Endothelial cell of umbilical vein (primary cell): ENCODE measurements around the gene COX7B2.

ENCODE experiments used
- CTCF ChIP-seq, 2 donors: IDR thresholded peaks; 1 replicate in 1 of 2; 2 replicates in 1 of 2; pipeline ENCODE4 v1.5.1; 2011; ENCODE audit warnings: low read length in 2 of 2, mild to moderate bottlenecking in 2 of 2, moderate library complexity in 2 of 2, control low read depth in 1 of 2, inconsistent platforms in 1 of 2, low read depth in 1 of 2; ENCODE audit not compliant: insufficient read depth in 1 of 2; ENCODE audit errors: extremely low read depth in 1 of 2
- MYC ChIP-seq: IDR thresholded peaks from one replicate; pipeline ENCODE4 v1.6.1; 2011; ENCODE audit warnings: mild to moderate bottlenecking, low read depth, low read length
- POLR2A ChIP-seq: IDR thresholded peaks from 2 replicates; pipeline ENCODE4 v1.6.1; 2012; ENCODE audit warnings: low read depth, mild to moderate bottlenecking, control low read depth, low read length
- POLR2AphosphoS5 ChIP-seq: IDR thresholded peaks from 2 replicates; pipeline ENCODE4 v1.6.1; 2012; ENCODE audit warnings: low read depth, mild to moderate bottlenecking, control low read depth, low read length, moderate library complexity; ENCODE audit not compliant: insufficient read depth

- TF ChIP-seq CTCF (IDR thresholded peaks at IDR 0.05; ENCODE audit: extremely low read depth in 1 of 2, insufficient read depth in 1 of 2, low read depth in 1 of 2, low read length in 2 of 2) (no peak), POLR2AphosphoS5 (no peak), MYC (no peak), POLR2A (no peak)
These were observed 56.2 kb downstream of the COX7B2 start for GRCh38 chr4:46852800-46853199.
